Mononuclear cell (primary cell): Measurements from ENCODE around the gene CIRBP. TPM values are rescaled to one million over a fixed set of nuclear protein-coding genes. Genes with fewer than 3 reads are reported as not detected.
"Not testable (repeated sequence)": the region's sequence is repeated elsewhere in the genome, so short reads cannot be mapped to it uniquely, and the experiment has no call there.

Experiments
- H3K27me3 ChIP-seq: 2 replicates; pipeline ENCODE4 v1.6.0; 2011; ENCODE audit warnings: low read length, control low read depth; ENCODE audit not compliant: insufficient read depth
- H3K4me1 ChIP-seq: 2 replicates; pipeline ENCODE4 v1.5.1; 2011; ENCODE audit warnings: mild to moderate bottlenecking, low read length, control low read depth; ENCODE audit not compliant: insufficient read depth
- H3K4me3 ChIP-seq: 2 replicates; pipeline ENCODE4 v1.5.1; 2011; ENCODE audit warnings: mild to moderate bottlenecking, low read length, moderate library complexity
- H3K9me3 ChIP-seq: 2 replicates; pipeline ENCODE4 v1.5.1; 2011; ENCODE audit warnings: low read depth, mild to moderate bottlenecking, control low read depth, low read length
- total RNA-seq: library from RNA; depleted of rRNA; stranded (reverse); fragments of >200 nt; gene quantifications from one replicate; pipeline ENCODE4 v1.2.3, GENCODE V29; 2012

The CIRBP gene
- total RNA-seq, 1 donor: 455 TPM

GRCh38 chr19:1318678-1319471, 49.7 kb downstream of the CIRBP start:
- no peak overlapping the region for H3K4me3 ChIP-seq
- peaks cover 8% of the 10 kb centered on the region for H3K27me3 ChIP-seq
- H3K9me3 ChIP-seq: no peaks in the 10 kb centered on the region
- H3K4me1 ChIP-seq: peaks cover 6% of the 10 kb centered on the region

DNA sequence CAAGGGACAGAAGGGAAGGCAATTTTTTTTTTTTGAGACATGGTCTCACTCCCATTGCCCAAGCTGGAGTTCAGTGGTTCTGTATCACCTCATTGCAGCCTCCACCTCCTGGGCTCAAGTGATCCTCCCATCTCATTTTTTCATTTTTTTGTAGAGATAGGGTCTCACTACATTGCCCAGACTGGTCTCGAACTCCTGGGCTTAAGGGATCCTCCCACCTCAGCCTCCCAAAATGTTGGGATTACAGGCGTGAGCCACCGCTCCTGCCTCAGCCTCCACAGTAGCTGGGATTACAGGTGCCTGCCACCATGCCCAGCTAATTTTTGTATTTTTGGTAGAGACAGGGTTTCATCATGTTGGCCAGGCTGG, 51.1 kb downstream of the CIRBP start:
- not testable (repeated sequence) for H3K4me3 ChIP-seq
- H3K27me3 ChIP-seq: peaks cover 17% of the 10 kb centered on the region

DNA sequence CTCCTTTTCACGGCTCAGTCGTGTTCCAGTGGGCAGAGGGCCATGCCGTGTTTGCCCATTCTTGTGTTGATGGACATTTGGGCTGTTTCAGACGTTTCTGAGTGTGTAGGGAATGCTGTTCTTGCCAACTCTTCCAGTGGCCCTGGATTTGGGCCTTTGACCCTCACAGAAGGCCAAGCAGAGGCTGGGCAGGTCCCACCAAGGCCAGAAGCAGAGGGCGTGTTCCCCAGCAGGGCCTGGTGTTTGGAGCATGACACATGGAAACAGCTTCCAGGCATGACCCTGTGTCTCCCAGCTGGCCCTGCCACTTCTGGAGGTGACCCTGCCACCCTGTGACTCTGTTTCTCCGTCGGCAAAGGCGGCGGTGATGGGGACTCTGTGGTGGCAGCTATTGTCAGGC, 52.4 kb downstream of the CIRBP start:
- no peak overlapping the region for H3K4me3 ChIP-seq
- H3K4me1 ChIP-seq: peaks cover 13% of the 10 kb centered on the region
- H3K27me3 ChIP-seq: peaks cover 12% of the 10 kb centered on the region
- H3K9me3 ChIP-seq: no peaks in the 10 kb centered on the region

More for the DNA sequence above, 51.1 kb downstream of the CIRBP start:
- not testable (repeated sequence) for H3K9me3 ChIP-seq
- peaks cover 16% of the 10 kb centered on the region for H3K4me1 ChIP-seq

GRCh38 chr19:1322198-1322981, 53.3 kb downstream of the CIRBP start:
- H3K27me3 ChIP-seq: peaks cover 12% of the 10 kb centered on the region

DNA sequence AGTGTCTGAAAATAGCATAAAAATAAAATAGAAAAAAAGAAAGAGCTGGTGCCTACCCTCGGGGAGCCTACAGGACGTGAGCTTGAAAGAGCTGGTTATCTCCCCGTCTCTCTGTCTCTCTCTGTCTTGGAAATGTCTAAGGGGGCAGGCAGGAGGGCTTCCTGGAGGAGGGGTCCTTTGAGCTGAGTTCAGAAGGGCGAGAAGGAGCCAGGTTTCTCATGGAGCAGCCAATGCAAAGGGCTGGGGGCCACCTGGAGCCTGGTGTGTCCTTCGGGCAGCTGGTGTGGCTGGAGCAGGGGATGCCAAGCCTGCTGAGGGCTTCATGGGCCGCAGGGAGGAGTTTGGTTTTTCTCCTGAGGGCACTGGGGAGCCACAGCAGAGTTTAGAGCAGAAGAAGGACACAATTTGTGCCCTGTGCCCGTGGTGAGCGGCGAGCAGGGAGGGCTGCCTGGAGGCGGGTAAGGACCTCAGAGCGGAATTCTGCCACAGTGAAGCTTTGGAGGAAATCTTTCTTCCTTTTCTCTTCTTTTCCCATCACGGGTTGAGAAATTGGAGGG, 55.2 kb downstream of the CIRBP start:
- Histone ChIP-seq H3K27me3 (peaks cover 10% of the 10 kb centered on the region), H3K4me3 (no peak overlapping the region), H3K4me1 (peaks cover 13% of the 10 kb centered on the region), H3K9me3 (no peaks in the 10 kb centered on the region)

More at GRCh38 chr19:1322198-1322981, 53.3 kb downstream of the CIRBP start:
- Histone ChIP-seq H3K4me1 (peaks cover 13% of the 10 kb centered on the region), H3K9me3 (no peaks in the 10 kb centered on the region), H3K4me3 (no peak overlapping the region)

Other genes with a start within 250 kb of the CIRBP start
- 83.0 TPM for gene TMEM259, start 248.2 kb upstream of the CIRBP start, total RNA-seq
- gene RNU6-2, start 247.8 kb upstream of the CIRBP start, total RNA-seq: not detected
- 152 TPM for gene CNN2, start 242.7 kb upstream of the CIRBP start, total RNA-seq
- gene ABCA7, start 229.2 kb upstream of the CIRBP start, total RNA-seq: 28.2 TPM
- gene ARHGAP45, start 202.2 kb upstream of the CIRBP start, total RNA-seq: 261 TPM
- 48.9 TPM for gene POLR2E, start 174.0 kb upstream of the CIRBP start, total RNA-seq
- gene GPX4, start 165.3 kb upstream of the CIRBP start, total RNA-seq: 162 TPM
- 53.8 TPM for gene SBNO2, start 95.1 kb upstream of the CIRBP start, total RNA-seq
- 36.7 TPM for gene STK11, start 63.6 kb upstream of the CIRBP start, total RNA-seq
- gene CBARP, start 31.3 kb upstream of the CIRBP start, total RNA-seq: not detected
- 10.4 TPM for gene ATP5F1D, start 27.6 kb upstream of the CIRBP start, total RNA-seq
- 67.0 TPM for gene MIDN, start 20.7 kb upstream of the CIRBP start, total RNA-seq
- 16.3 TPM for gene FAM174C, start 6.2 kb downstream of the CIRBP start, total RNA-seq
- gene EFNA2, start 16.5 kb downstream of the CIRBP start, total RNA-seq: not detected
- 21.1 TPM for gene NDUFS7, start 114.6 kb downstream of the CIRBP start, total RNA-seq
- 6.7 TPM for gene GAMT, start 132.2 kb downstream of the CIRBP start, total RNA-seq
- 63.0 TPM for gene DAZAP1, start 138.3 kb downstream of the CIRBP start, total RNA-seq
- 1,183 TPM for gene RPS15, start 169.1 kb downstream of the CIRBP start, total RNA-seq
- 0.10 TPM for gene APC2, start 180.8 kb downstream of the CIRBP start, total RNA-seq
- gene C19orf25, start 209.9 kb downstream of the CIRBP start, total RNA-seq: 11.4 TPM
- 1.2 TPM for gene PCSK4, start 221.0 kb downstream of the CIRBP start, total RNA-seq
- 2.1 TPM for gene REEP6, start 221.8 kb downstream of the CIRBP start, total RNA-seq
- gene ADAMTSL5, start 243.7 kb downstream of the CIRBP start, total RNA-seq: 0.84 TPM